ENCODE measurements around the gene COMMD8. TPM values are rescaled to one million over a fixed set of nuclear protein-coding genes. Genes with fewer than 3 reads are reported as not detected.

COMMD8 gene
- total RNA-seq, 1 experiment from 2014 or later: 13.5 TPM

GRCh38 chr4:47485047-47485692 is 21.7 kb upstream of the COMMD8 start, which contains the start of gene ATP10D:
TSS of gene ATP10D (plus strand) at chr4:47485275. CDS start at chr4:47512541, 27,266 bp downstream.
- H3K27me3 ChIP-seq (ENCODE audit: control insufficient read depth, insufficient read depth, low read length): peaks cover 6% of the 10 kb centered on the region; the same call in 1 of the 2 replicates
- no peaks in the 10 kb centered on the region for H3K36me3 ChIP-seq (replicated peaks; ENCODE audit: control insufficient read depth, insufficient read depth, low read length)
- peak; percentile 83 for DNase-seq
- peak within 1 kb of the TSS; percentile 63 for H3K4me3 ChIP-seq (ENCODE audit: insufficient read depth, low read depth, low read length)

GRCh38 chr4:47484168-47484567 is 20.7 kb upstream of the COMMD8 start:
- Histone ChIP-seq H3K36me3 (replicated peaks; ENCODE audit: control insufficient read depth, insufficient read depth, low read length) (no peaks in the 10 kb centered on the region), H3K4me3 (ENCODE audit: insufficient read depth, low read depth, low read length) (no peak overlapping the region), H3K27me3 (ENCODE audit: control insufficient read depth, insufficient read depth, low read length) (peaks cover 6% of the 10 kb centered on the region; the same call in 1 of the 2 replicates)
- DNase-seq: no peak

DNA sequence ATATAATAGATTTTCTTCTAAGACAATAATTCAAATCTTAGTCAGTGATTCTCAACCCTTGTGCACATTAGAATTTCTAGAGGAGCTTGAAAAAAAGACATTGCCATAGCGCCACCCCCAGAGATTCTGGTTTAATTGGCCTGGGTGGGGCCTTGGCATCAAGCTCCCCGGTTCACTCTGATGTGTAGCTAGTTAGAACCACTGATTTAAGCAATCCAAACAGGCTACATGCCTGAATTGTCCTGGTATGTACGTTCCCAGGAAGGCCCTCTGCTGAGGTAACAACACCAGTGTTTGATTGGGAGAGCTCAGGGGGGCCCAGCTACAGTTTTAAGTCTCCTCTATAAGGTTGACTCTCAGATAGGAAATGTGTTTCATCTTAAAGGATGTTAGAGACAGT is 20.2 kb upstream of the COMMD8 start:
- Histone ChIP-seq H3K4me3 (ENCODE audit: insufficient read depth, low read depth, low read length) (no peak overlapping the region), H3K27me3 (ENCODE audit: control insufficient read depth, insufficient read depth, low read length) (peaks cover 6% of the 10 kb centered on the region; the same call in 1 of the 2 replicates), H3K36me3 (replicated peaks; ENCODE audit: control insufficient read depth, insufficient read depth, low read length) (no peaks in the 10 kb centered on the region)
- DNase-seq: no peak

DNA sequence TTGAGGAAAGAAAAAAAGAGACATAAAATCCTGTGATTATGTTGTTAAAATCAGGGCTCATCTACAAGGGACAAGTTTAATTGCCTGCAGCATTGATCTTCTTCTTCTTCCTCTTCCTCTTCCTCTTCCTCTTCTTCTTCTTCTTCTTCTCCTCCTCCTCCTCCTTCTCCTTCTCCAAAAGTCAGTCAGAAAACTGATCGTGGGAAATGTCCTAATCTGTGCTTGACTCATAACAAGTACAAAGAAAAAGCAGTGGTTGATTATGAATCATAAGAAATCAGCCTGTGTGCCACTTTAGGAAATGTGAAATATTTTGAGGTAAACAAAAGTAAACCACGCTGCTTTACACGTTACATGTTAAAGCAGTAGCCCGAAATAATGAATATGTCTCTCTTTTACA is 18.8 kb upstream of the COMMD8 start:
- Histone ChIP-seq H3K36me3 (replicated peaks; ENCODE audit: control insufficient read depth, insufficient read depth, low read length) (no peaks in the 10 kb centered on the region), H3K4me3 (ENCODE audit: insufficient read depth, low read depth, low read length) (no peak overlapping the region), H3K27me3 (ENCODE audit: control insufficient read depth, insufficient read depth, low read length) (peaks cover 6% of the 10 kb centered on the region; the same call in 1 of the 2 replicates)
- no peak for DNase-seq

DNA sequence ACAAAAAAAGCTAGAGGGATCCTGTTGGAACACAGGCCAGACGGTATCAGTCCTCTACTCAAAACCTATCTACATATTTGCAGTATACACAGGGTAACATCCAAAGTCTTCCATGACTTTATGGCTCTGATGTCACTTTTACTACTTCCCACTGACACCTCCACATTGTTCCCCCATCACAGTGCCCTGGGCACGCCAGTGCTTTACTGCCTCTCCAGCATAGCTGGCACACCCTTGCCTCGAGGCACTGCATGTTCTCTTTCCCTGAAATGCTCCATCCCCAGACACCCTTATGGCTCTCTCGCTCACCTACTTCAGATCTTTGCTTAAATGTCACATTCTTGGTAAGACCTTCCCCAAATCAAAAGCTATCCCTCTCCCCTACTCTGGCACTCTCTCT is 15.3 kb upstream of the COMMD8 start:
- no peak for DNase-seq
- Histone ChIP-seq H3K36me3 (replicated peaks; ENCODE audit: control insufficient read depth, insufficient read depth, low read length) (no peaks in the 10 kb centered on the region), H3K27me3 (ENCODE audit: control insufficient read depth, insufficient read depth, low read length) (no peaks in the 10 kb centered on the region), H3K4me3 (ENCODE audit: insufficient read depth, low read depth, low read length) (no peak overlapping the region)

DNA sequence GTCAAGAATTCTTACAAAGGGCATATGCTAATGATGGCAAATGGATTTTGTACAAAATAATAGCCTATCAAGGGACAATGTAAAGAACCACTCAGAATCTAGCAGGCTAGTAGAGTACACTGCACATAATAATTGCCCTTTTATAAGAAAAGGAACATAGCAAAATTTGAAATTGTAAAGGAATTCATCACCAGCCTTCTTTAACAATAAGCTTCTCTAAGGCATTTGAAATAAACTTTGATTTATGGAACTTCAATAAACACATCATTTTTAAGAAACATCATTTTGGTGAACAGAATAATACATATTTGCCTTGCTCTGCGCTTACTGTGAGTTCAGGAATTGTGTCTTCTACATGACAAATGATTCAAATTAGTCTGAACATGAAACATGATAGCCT is 11.9 kb upstream of the COMMD8 start:
- DNase-seq: no peak
- no peak overlapping the region for H3K4me3 ChIP-seq (ENCODE audit: insufficient read depth, low read depth, low read length)
- H3K27me3 ChIP-seq (ENCODE audit: control insufficient read depth, insufficient read depth, low read length): no peaks in the 10 kb centered on the region
- H3K36me3 ChIP-seq (replicated peaks; ENCODE audit: control insufficient read depth, insufficient read depth, low read length): no peaks in the 10 kb centered on the region

GRCh38 chr4:47474799-47475198 is 11.3 kb upstream of the COMMD8 start:
- Histone ChIP-seq H3K36me3 (replicated peaks; ENCODE audit: control insufficient read depth, insufficient read depth, low read length) (no peaks in the 10 kb centered on the region), H3K4me3 (ENCODE audit: insufficient read depth, low read depth, low read length) (no peak overlapping the region), H3K27me3 (ENCODE audit: control insufficient read depth, insufficient read depth, low read length) (no peaks in the 10 kb centered on the region)
- no peak for DNase-seq

DNA sequence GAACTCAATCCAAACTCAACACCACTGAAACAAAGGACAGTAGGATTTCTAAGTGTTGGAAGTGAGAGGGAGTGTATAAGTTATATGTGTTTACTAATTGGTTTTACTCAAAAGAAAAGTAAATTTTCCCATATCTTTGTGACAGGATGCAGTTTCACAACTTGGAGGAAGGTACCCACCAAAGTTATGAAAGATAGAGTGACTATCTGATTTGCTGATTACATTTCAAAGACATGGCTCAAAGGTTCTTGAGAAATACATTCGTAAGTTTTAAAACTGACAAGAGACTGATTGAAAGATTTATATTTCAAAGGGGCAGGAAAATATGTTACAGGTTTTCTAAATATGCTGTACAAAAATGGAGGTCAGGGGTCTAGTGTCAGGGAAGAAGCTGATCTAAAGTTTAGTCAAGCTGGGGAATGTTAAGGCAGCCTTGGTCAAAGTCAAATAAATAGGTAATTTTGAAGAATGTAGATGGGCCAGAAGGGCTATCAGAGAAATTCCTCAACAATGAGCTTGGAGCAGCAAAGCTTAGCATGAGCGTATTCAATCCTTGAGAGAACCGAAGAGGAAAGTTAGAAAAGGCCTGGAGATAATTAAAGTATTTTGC is 9.7 kb upstream of the COMMD8 start:
- Histone ChIP-seq H3K27me3 (ENCODE audit: control insufficient read depth, insufficient read depth, low read length) (no peaks in the 10 kb centered on the region), H3K36me3 (replicated peaks; ENCODE audit: control insufficient read depth, insufficient read depth, low read length) (no peaks in the 10 kb centered on the region), H3K4me3 (ENCODE audit: insufficient read depth, low read depth, low read length) (no peak overlapping the region)
- no peak for DNase-seq

DNA sequence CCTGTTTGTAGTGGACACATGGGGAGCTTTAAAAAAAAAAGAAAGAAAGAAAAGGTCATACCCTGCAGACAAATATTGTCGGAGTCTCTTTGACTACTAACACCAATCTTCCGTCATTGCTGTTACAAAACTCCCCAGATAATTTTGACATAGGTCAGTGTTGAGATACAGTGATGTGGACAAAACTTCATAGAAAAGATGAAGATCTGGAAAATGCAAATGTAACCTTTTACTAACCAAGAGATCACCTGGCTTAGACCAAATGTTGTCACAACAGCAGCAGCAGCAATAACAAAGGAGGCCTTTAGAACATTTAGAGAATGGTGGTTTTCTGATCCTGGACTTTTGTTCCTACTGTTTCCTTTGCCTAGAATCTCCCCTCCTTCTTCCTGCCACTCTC is 8.1 kb upstream of the COMMD8 start:
- H3K36me3 ChIP-seq (replicated peaks; ENCODE audit: control insufficient read depth, insufficient read depth, low read length): no peaks in the 10 kb centered on the region
- H3K4me3 ChIP-seq (ENCODE audit: insufficient read depth, low read depth, low read length): no peak overlapping the region
- DNase-seq: no peak
- no peaks in the 10 kb centered on the region for H3K27me3 ChIP-seq (ENCODE audit: control insufficient read depth, insufficient read depth, low read length)

DNA sequence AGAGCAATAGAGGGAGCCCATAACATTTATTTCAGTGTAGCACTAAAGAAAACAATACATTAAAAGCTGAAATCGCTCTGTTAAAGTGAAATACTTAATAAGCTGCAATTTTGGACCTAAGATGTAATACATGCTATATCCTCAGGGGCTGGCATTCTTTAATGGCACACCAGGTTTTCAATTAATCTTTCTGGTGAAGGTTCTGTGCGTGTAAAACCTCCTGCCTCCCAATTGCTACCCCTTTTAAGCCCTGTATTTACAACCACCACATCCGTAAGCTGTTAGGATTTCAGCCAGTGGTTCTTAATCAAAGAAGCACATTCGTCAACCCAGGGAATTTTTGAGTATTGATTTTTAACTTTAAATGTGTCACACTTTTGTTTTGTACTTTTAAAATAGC is 7.6 kb upstream of the COMMD8 start:
- Histone ChIP-seq H3K27me3 (ENCODE audit: control insufficient read depth, insufficient read depth, low read length) (no peaks in the 10 kb centered on the region), H3K4me3 (ENCODE audit: insufficient read depth, low read depth, low read length) (no peak overlapping the region), H3K36me3 (replicated peaks; ENCODE audit: control insufficient read depth, insufficient read depth, low read length) (no peaks in the 10 kb centered on the region)
- DNase-seq: no peak

DNA sequence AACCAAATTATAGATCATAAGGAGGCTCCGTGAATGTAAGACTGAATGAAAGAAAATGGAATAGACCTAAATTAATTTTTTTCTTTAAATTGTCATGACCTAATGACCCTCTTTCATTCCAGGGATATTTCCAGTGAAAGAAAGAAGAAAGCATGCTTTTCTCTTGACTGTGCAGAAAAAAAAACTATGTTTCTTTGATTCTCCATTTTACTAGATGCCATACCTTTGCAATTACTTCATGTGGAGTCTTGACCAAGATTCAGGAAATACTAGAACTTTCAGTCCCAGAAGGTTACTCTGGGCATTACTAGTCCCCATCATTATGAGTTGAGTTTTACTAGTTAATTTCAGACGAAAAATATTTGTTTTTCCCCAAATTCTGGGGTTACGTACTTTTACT is 6.4 kb upstream of the COMMD8 start:
- Histone ChIP-seq H3K27me3 (ENCODE audit: control insufficient read depth, insufficient read depth, low read length) (no peaks in the 10 kb centered on the region), H3K4me3 (ENCODE audit: insufficient read depth, low read depth, low read length) (no peak overlapping the region), H3K36me3 (replicated peaks; ENCODE audit: control insufficient read depth, insufficient read depth, low read length) (no peaks in the 10 kb centered on the region)
- DNase-seq: no peak

DNA sequence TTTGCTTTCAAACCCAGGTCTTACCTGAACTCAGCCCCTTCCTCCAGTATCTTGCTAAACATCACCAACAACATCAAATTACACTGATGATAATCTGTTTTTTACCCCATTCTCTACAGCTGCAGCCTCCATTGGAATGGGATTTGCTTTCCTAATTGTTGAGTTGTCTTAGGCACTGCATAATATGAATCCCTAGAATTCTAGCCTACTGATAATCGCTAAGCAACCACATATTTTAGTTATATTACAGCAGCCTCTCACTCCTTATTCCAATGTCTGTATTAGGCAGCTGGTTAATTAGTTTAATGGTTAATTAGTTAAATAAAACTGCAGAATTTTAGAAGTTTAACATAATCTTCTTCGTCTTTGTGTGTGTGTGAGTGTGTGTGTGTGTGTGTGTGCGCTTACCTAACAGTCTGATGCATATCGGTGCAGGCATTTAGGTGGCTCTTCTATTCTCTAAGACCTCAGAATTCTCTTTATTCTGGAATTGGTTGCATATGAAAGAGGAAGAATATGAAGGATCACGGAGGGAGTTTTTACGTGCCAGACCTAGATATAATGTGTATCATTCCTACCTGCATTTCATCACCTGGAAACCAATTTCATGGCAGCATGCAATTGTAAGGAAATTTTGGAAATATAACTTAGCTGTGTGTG is 5.3 kb upstream of the COMMD8 start:
- Histone ChIP-seq H3K36me3 (replicated peaks; ENCODE audit: control insufficient read depth, insufficient read depth, low read length) (no peaks in the 10 kb centered on the region), H3K27me3 (ENCODE audit: control insufficient read depth, insufficient read depth, low read length) (no peaks in the 10 kb centered on the region), H3K4me3 (ENCODE audit: insufficient read depth, low read depth, low read length) (no peak overlapping the region)
- DNase-seq: no peak

GRCh38 chr4:47466056-47466785 is 2.7 kb upstream of the COMMD8 start:
- no peak for DNase-seq
- no peaks in the 10 kb centered on the region for H3K36me3 ChIP-seq (replicated peaks; ENCODE audit: control insufficient read depth, insufficient read depth, low read length)
- no peaks in the 10 kb centered on the region for H3K27me3 ChIP-seq (ENCODE audit: control insufficient read depth, insufficient read depth, low read length)
- H3K4me3 ChIP-seq (ENCODE audit: insufficient read depth, low read depth, low read length): no peak overlapping the region

GRCh38 chr4:47465004-47465403 is 1.5 kb upstream of the COMMD8 start:
- H3K4me3 ChIP-seq (ENCODE audit: insufficient read depth, low read depth, low read length): no peak overlapping the region
- no peaks in the 10 kb centered on the region for H3K36me3 ChIP-seq (replicated peaks; ENCODE audit: control insufficient read depth, insufficient read depth, low read length)
- no peaks in the 10 kb centered on the region for H3K27me3 ChIP-seq (ENCODE audit: control insufficient read depth, insufficient read depth, low read length)
- no peak for DNase-seq

All from H7 (cell line).